Stimulated activated CD8-positive, alpha-beta memory T cell treated with anti-CD3 and anti-CD28 coated beads, Interleukin-2, amount 100 ng/mL, for 1 hour (primary cell): Measurements from ENCODE around the gene CNTN4.

Experiments
- DNase-seq, 2 donors: peaks; one replicate each; pipeline ENCODE4 v3.0.0-alpha.2; 2020; ENCODE audit warnings: low read depth in 2 of 2

Gene CNTN4

DNA sequence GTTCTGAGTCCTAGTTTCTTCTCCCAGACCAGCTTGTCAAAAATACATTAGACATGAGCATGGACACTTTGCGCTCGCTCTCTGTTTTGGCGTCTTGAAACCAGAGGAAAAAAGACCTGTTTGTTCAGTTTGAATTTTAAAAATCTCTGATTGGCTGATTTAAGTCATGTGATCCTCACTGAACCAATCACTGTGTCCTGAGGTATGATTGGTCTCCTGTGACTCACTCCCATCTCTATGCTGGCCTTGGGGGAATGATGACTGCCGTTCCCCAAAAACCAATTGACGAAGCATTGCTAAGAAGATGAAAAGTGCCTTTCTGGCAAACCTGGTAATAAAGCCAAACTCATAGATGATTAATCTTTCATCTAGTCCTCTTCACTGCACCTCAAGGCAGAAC, 755.0 kb downstream of the CNTN4 start:
- no peak for DNase-seq

DNA sequence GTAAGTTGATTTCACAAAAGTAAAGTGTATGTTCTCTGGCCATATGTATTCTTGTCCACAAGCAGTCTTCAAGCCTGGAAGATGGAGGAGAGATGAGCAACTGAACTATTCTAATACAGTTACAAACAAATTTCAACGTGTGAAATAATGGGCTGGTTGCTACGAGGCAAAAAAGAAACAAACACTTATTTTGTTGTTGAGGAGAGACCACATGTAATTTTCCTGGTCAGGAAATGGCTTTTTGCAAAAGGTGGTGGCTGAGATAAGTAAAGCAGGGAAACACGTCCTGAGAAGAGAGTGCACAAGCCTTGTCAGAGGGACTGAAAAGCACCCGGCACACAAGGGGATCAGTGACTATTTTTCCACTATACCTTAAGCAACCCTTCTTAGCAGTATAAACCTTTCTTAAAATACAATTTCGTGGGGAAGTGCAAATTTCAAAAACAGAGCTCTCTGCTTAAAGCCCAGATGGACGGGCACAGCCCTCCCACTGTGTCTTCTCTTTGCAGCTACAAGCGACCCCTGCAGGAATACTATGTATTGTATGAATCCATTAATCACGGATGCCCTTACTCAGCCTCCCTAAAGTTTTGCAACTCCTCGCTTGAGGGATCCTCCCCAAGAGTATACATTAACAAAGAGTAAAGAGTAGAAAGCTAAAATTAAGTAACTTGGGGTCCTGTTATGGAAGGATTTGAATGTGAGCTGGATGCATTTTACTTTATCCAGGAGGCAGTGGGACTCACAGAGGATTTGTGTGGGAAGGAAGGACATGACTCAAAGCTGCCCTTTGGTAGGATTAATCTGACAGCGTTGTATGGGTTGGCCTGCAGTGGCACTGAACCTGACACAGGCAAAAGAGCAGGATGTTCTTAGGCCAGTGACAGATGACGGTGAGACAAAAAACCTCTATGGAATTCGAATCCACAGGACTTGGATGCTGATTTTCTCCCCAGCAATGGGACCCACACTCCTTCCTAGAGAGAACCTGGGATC, 757.8 kb downstream of the CNTN4 start:
- no peak for DNase-seq

DNA sequence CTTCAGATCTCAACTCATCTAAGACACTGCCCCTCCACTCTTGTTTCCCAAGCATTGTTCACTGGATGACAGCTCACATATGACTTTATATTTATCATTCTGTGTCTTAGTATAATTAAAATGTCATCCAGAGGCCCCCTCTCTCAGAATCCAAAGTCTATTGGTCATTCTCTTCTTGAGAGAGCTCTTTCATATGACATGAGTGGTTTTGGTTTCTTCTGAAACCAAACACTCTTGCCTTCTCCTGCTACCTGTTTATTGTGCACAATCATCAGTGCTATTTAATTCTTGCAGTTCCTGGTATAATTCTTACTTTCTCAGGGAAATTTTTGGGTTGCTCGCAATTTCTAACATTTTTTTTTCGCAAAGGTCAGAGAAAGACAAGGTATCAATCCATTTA, 762.0 kb downstream of the CNTN4 start:
- DNase-seq: no peak

DNA sequence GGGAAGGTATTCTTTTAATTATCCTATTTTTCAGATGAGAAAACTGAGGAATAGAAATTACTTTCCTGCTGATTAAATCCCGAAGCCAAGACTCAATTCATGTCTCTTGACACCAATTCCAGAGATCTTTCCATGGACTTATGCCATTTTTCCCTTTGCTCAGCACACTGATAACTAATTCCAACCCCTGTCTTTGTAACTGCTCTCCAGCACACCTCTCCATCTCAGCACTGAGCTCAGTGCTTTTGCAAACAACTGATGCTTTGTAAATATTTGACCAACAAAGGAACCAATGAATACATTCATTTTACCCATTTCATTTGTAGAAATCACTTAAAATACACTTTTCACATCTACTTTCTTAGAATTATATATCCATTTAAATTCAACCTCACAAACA, 762.5 kb downstream of the CNTN4 start:
- DNase-seq: no peak

DNA sequence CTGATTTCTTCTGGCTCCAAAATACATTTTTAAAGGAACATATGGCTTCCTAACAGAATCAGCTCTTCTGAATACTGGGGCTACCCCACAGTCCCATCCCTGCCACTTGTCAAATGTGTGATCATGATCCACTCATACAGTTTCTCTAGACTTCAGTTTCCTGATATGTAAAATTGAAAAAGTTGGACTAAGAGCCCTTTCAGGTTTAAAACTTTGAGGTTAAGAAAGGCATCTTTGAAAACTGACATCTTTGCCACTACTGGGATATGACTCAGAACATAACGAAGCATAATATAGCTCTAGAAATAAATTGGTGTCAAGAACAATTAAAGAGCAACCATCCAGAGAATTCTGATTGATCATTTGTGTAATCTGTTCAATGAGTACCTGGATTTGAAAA, 763.3 kb downstream of the CNTN4 start:
- no peak for DNase-seq

DNA sequence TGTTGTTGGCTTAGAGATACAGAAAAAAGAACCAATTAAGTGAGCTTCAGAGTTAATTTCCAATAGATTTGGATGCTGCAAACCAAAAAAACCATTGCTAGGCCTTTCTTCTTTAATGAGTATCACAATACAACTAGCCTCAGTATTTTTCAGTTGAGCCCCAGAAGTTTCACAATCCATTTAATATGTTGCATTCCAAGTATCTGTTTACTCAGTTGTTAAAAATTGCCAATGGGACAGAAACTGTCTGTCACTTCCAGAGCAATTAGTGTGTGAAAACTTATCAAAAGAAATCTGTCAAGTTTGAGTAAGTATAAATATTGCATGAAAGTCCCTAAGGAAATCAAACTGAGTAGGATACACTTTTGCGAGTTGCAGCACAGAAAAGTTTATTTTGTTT, 763.7 kb downstream of the CNTN4 start:
- no peak for DNase-seq

DNA sequence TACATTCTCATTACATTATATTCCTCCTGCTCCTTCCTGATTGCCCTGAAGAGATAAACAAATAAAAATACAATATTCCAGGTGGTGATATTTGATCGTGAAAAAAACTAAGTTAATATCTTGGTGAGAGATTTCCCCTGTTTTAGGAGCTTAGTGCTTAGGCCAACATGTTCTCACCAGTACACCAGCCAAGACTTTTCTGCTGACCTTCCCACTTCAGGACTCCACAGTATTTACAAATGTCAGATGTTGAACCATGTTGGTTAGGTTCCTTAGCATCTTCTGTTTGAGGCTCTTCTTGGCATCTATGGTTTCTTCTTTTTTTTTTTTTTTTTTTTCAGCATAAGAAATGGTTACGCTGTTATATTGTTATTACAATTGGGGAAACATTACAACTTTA, 764.5 kb downstream of the CNTN4 start:
- no peak for DNase-seq

DNA sequence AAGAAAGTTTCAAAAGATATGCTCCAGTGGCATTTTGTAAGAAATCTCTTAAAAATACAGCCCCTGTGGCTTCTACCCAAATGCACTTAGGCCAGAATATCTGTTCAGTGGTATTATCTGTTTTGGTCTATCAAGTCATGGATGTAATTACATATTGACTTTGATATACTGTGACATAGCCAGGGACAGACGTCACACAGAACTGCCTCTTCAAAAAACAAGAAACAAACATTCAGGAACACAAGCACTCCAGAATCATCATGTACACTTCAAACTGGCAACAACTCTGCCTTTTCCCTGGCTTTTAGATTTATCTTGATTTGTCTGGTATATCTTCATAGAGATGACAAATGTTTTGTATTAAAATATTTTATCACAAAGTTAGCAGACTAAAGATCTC, 771.2 kb downstream of the CNTN4 start:
- no peak for DNase-seq

DNA sequence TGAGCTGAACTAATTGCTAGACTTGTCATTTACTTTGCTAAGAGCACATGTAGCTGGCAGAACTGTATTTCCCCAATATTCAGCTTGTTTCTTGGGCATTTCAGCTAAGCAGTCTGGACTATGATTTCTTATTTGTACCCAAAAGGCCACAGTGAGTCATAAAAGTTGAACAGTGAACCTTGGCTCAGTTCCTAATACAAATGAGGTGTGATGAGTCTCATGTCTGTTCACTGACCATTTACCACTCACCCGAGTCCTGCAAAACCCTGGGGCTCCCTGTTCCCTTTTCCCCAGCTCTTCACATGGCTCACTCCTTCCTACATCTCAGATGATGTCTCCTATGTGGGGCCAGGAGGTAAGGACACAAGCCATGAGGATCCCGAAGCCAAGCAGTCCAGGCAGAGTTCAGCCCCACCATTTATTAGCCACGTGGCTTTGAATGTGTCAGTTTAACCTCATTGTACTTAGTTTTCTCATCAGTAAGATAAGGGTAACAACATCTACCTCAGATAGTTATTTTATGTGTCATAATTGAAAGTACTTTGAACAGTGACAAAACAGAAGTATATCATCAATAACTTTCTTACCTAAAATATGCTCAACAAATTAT, 772.2 kb downstream of the CNTN4 start:
- DNase-seq: no peak

DNA sequence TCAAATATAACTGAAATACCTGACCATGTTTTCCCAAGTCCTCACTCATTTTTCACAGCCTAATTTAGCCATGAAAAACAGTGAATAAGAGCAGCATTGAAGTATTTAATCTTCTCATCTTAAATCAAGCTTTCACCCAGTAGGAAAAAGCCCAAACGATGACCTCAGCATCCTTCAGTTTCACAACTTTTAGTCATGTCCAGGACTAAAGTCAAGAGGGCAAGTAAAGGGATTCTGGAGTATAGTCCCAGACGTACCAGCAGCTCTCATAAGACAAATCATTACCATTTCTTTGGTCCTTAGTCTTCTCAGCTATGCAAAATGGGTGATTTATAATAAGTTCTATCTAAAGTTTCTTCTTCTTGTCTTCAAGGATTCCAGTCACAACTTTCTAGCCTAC, 774.2 kb downstream of the CNTN4 start:
- DNase-seq: no peak

DNA sequence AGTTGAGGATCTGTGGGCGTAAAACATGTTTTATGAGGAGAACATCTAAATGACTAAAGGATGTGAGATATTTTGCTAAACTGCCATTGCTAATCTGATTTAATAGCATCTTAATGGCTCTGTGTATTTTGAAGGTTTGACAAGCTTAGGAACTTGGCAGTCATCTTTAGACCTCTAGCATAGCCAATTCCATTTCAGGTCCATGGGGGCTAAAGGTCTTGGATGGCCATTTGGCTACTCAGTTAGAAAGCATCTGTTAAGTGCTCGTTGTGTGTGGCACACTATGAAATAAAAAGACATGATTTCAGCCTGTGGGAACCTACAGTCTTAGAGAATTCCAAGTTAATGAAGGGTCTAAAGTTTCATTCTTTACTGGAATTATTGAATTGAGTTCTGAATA, 775.3 kb downstream of the CNTN4 start:
- no peak for DNase-seq

DNA sequence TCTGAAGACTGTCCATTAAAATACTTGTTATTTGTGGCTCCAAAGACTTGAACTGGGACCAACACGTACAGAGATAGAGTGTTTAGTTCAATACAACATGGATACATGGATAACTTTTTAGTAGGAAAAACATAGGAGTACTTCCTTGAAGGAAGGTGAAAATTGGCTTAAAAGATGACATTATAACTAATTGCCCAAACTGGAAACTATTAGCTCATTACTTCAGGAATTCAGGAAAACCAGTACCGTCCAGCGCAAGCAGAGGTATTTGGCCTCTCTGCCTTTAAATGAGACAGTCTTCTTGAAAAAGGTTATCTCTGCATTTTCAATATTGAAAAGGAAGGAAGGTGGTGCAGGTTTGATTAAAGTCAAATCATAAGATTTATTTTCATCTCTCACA, 777.0 kb downstream of the CNTN4 start:
- DNase-seq: no peak

DNA sequence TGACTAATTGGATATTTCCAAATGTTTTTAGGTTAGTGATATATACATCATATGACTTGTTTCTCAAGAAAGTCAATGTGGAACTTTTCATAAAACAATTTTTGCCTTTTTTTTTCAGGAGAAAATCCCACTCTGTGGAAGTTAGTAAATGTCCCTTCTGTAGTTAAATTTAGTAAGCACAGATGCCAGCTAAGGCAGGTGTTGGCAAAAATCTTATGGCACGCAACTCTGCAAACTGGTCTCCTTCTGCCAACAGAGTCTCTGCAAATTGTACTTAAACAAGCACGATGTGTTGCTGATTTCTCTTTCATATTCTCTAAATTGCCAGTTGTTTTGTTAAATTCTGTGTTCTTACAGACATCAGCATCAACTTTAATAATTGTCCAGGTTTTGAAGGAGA, 777.7 kb downstream of the CNTN4 start:
- DNase-seq: no peak

DNA sequence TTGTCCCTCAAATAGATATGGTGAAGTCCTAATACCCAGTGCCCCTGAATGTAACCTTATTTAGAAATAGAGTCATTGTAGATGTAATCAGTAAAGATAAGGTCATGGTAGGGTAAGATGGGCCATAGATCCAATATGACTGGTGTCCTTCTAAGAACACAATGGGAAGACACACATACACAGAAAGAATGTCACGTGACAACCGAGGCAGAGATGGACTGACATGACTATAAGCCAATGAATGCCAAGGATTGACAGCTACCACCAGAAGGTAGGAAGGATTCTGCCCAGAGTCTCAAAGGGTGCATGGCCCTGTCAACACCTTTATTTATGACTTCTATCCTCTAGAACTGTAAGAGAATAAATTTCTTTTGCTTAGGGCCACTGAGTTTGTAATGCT, 780.4 kb downstream of the CNTN4 start:
- DNase-seq: no peak

DNA sequence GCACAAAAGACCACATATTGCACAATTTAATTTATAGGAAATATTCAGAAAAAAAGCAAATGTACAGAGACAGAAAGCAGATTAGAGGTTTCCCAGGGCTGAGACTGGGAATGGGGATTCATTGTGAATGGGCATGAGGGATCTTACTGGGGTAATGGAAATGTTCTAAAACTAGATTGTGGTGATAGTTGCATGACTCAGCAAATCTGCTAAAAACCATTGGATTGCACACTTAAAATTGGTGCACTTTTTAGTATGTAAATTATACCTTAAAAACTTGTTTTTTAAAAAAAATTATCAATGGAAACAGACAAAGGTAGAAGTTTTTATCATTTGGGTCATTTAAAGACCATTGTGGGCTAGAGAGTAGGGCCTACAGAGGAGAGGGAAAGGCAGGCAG, 780.9 kb downstream of the CNTN4 start:
- DNase-seq: no peak

DNA sequence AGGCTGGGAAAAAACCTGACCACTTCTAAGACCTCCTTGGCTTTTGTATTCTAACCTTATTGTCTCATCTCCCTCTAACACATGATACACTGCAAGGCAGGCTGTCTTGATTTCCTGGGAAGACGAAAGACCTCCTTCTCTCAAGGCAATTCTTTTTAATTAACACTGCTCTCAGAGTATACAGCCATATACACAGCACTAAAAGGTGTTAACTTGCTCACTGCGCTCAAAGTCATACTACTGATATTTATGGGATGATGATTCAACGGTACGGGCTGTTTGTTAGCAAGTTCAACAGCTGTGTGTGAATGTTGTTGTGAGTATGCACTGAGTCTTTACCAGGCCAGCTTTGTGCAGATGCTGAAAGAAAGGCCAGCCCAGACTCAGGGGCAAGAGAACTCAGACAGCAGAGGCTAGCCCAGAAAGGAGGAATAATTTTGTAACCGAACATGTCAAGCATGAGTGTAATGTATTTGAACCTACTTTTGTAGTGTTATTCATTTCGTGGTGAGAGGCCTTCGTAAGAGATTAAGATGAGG, 781.6 kb downstream of the CNTN4 start:
- DNase-seq: no peak

DNA sequence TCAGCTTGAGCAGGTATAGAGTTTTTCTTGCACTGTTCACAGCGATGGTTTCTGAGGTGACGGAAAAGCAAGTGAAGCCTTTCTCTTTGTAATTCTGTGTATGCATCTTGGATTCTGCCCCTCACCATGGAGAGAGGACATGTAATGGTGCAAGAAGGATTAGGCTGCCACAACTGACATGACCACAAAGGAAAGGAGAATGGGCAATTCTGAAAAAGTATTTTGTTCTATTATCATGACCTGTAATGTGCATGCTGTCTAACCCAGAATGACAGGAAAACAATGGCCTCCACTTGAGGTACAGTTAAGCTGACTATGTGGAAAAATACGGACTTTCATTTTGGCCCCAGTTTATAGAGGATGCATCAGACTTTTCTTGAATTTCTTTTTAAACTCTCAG, 784.6 kb downstream of the CNTN4 start:
- no peak for DNase-seq

DNA sequence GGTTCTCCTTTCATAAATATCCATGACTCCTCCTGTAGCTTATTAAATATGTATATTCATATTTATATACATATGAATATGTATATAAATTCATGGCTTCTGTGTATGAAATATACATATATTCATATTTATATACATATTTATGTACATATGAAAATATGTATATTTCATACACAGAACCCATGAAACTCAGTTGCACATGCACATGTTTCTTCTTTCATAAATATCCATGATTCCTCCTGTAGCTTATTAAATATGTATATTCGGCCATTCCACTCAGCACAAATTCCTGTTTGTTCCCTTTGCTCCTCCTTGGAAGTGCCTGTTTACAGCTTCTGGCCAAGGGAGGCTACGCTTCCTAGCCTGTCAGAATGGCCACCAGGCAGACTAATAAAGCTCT, 789.9 kb downstream of the CNTN4 start:
- no peak for DNase-seq

DNA sequence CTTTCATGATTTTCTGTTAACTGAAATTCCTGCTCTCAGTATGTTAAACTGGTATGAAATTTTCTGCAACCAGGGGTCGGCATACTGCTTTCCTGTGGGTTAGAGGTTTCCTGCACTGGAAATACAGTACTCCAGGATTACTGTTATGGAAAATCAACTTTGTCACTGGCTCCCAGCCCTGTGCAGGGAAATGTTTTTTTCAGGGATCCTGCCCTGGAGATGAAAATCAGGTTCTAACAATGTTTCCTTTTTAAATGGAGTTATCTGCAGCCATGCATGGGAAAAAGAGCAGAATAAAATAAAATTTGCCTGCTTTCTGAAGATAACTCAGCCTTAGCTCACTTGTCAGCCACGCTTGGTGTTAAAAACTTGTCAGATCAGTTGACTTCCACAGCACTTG, 791.1 kb downstream of the CNTN4 start:
- no peak for DNase-seq

DNA sequence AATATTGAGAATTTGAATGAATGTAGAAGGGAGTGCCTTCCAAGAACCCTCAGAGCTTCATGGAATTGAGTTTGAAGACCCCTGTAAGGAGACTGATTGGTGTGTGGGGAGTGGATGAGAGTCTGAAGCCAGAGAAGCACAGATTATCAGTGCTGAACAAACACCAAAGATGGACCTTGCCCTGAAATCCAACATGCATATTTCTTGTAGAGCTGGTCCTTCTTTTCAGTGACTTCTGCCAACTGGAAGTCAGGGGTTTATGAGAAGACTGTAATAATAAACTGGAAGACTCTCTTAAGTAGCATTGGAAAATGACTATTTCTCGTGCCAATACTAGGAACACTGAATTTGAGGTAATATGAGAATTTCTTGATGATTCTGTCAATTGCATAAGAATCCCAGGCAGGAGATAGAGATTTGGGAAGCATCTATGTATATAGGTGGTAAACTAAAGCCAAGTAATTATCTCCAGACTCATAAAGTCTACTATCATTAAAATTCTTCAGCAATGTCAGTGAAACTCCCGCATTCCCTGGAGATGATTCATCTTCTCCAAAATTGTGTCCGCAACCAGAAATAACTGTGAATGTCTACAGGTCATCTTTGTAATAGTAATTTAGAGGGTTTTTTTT, 797.8 kb downstream of the CNTN4 start:
- no peak for DNase-seq

DNA sequence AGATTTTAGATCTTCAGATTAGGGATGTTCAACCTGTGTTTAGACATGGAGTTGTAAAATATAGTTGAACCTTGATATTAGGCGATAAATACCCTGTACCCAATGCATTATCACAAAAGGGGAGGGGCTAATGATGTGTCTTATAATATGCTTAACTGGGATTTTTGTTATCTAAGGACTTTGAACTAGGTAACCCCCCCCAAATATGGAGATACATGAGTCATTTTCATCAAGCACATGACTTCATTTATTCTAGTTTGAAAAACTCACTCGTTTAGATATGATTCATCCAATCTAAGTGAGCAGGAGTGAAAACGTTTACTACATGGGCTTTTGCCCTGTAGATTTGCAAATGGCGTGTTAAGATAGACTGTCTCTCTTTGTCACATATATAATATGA, 799.2 kb downstream of the CNTN4 start:
- DNase-seq: no peak

DNA sequence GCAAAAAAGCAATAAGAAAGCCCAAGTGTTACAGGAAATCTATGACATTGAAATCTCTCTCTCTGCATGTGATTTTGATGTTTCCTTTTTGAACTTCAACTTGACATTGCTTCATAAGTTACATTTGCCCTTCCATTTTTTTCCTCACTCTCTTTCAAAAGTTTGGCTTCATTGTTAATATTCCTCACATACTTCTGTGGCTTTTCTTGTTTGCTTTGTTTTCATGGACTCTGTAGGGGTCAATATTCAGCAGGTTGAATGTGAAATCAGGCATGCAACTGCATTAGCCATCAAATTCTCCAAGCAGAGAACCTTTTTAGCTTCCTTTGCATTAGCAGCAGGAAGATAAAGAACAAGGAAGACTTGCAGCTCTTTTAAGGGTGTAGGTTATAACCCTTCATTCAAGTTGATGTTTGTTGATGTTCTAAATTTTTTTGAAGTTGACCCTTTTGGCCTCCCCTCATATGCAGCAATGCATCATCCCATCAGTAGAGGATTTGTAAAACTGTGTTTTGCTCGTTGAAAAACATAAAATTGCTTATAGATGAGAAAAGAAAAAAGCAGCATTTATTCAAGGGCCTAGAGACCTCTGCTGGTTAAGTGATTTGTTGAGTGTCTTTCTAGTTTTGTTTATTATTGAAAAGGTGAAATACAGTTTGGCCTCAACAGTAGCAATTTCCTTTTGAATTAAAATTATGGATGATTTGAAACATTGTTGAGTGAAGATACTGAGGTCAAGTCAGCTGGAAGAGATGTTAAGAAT, 800.1 kb downstream of the CNTN4 start:
- no peak for DNase-seq
